Measurements from ENCODE around the gene TRAF3IP3. TPM values are rescaled to one million over a fixed set of nuclear protein-coding genes. Genes with fewer than 3 reads are reported as not detected.

Gene TRAF3IP3
- total and polyA plus RNA-seq, 2 donors (not counting 1 experiment from before 2014, with no cell fraction given) = 262 to 344 TPM

GRCh38 chr1:209727785-209728184 is 28.1 kb upstream of the TRAF3IP3 start:
- Histone ChIP-seq H3K79me2 (ENCODE audit: control insufficient read depth, insufficient read depth, low read length) (no peaks in the 10 kb centered on the region), H4K20me1 (ENCODE audit: control insufficient read depth, insufficient read depth, low read length, poor library complexity, severe bottlenecking) (no peaks in the 10 kb centered on the region), H2AFZ (ENCODE audit: insufficient read depth, low read depth, low read length, poor library complexity, severe bottlenecking) (no peak overlapping the region), H3K27ac (ENCODE audit: low read length in 2 of 2) (no peak overlapping the region), H3K27me3 (replicated peaks in 1 of 4; ENCODE audit: control extremely low read depth in 1 of 4, control insufficient read depth in 3 of 4, insufficient read depth in 4 of 4, low read length in 3 of 4) (no peaks in the 10 kb centered on the region), H3K4me3 (ENCODE audit: control extremely low read depth in 1 of 5, extremely low read depth in 1 of 5, insufficient read depth in 1 of 5, low read depth in 2 of 5, low read length in 4 of 5) (no peak overlapping the region), H3K36me3 (replicated peaks in 1 of 2; ENCODE audit: control extremely low read depth in 1 of 2, control insufficient read depth in 1 of 2, extremely low read depth in 1 of 2, insufficient read depth in 2 of 2, low read length in 1 of 2) (no peaks in the 10 kb centered on the region), H3K4me2 (replicated peaks; ENCODE audit: low read depth, low read length, poor library complexity, severe bottlenecking) (no peak overlapping the region), H3K4me1 (ENCODE audit: control insufficient read depth in 2 of 2, insufficient read depth in 2 of 2, low read length in 2 of 2) (no peaks in the 10 kb centered on the region), H3K9ac (ENCODE audit: low read length) (no peak overlapping the region), H3K9me3 (ENCODE audit: control extremely low read depth in 1 of 3, control insufficient read depth in 2 of 3, insufficient read depth in 1 of 3, low read length in 2 of 3) (no peaks in the 10 kb centered on the region)
- 100% methylated on average over 1 of the region's 3 CpGs for WGBS (ENCODE audit: insufficient coverage)
- Mint-ChIP-seq H3K9me3 (ENCODE audit: insufficient read depth) (no peaks in the 10 kb centered on the region), H3K27ac (no peak overlapping the region), H3K4me3 (no peak overlapping the region), H3K4me1 (no peaks in the 10 kb centered on the region), H3K27me3 (no peaks in the 10 kb centered on the region)
- intact Hi-C loops (cut with micrococcal nuclease) = no loop called here
- DNase-seq = no peak
- CTCF ChIA-PET = interaction anchor here (0.6 to 1.2 kb wide), 3 partner anchors 29 to 79 kb away, joined by 3 to 4 read pairs (median 3); no protein-coding TSS in a partner anchor
- no peak for ATAC-seq (ENCODE audit: low read depth)
- POLR2A ChIA-PET = no interaction called here
- TF ChIP-seq CTCF (IDR thresholded peaks at IDR 0.05) (no peak), EZH2 (IDR thresholded peaks at IDR 0.05; ENCODE audit: borderline replicate concordance, insufficient read depth, low read depth, low read length, poor library complexity, severe bottlenecking) (no peak)

GRCh38 chr1:209728466-209728865 is 27.4 kb upstream of the TRAF3IP3 start:
- H3K27ac Mint-ChIP-seq = no peak overlapping the region
- Histone ChIP-seq H4K20me1 (ENCODE audit: control insufficient read depth, insufficient read depth, low read length, poor library complexity, severe bottlenecking) (no peaks in the 10 kb centered on the region), H3K4me2 (replicated peaks; ENCODE audit: low read depth, low read length, poor library complexity, severe bottlenecking) (no peak overlapping the region), H3K4me3 (ENCODE audit: control extremely low read depth in 1 of 5, extremely low read depth in 1 of 5, insufficient read depth in 1 of 5, low read depth in 2 of 5, low read length in 4 of 5) (no peak overlapping the region), H3K4me1 (ENCODE audit: control insufficient read depth in 2 of 2, insufficient read depth in 2 of 2, low read length in 2 of 2) (no peaks in the 10 kb centered on the region), H3K36me3 (replicated peaks in 1 of 2; ENCODE audit: control extremely low read depth in 1 of 2, control insufficient read depth in 1 of 2, extremely low read depth in 1 of 2, insufficient read depth in 2 of 2, low read length in 1 of 2) (no peaks in the 10 kb centered on the region), H3K27ac (ENCODE audit: low read length in 2 of 2) (no peak overlapping the region), H3K9ac (ENCODE audit: low read length) (no peak overlapping the region), H3K9me3 (ENCODE audit: control extremely low read depth in 1 of 3, control insufficient read depth in 2 of 3, insufficient read depth in 1 of 3, low read length in 2 of 3) (no peaks in the 10 kb centered on the region), H3K27me3 (replicated peaks in 1 of 4; ENCODE audit: control extremely low read depth in 1 of 4, control insufficient read depth in 3 of 4, insufficient read depth in 4 of 4, low read length in 3 of 4) (no peaks in the 10 kb centered on the region), H2AFZ (ENCODE audit: insufficient read depth, low read depth, low read length, poor library complexity, severe bottlenecking) (no peak overlapping the region), H3K79me2 (ENCODE audit: control insufficient read depth, insufficient read depth, low read length) (no peaks in the 10 kb centered on the region)
- no peaks in the 10 kb centered on the region for H3K27me3 Mint-ChIP-seq
- CTCF ChIA-PET = interaction anchor here (1.0 to 1.2 kb wide), 2 partner anchors 30 to 79 kb away, joined by 3 to 4 read pairs; no protein-coding TSS in a partner anchor
- DNase-seq = no peak
- 80% methylated on average over 1 of the region's 1 CpG for WGBS (ENCODE audit: insufficient coverage)
- TF ChIP-seq CTCF (IDR thresholded peaks at IDR 0.05) (no peak), EZH2 (IDR thresholded peaks at IDR 0.05; ENCODE audit: borderline replicate concordance, insufficient read depth, low read depth, low read length, poor library complexity, severe bottlenecking) (no peak)
- intact Hi-C loops (cut with micrococcal nuclease) = no loop called here
- no peaks in the 10 kb centered on the region for H3K4me1 Mint-ChIP-seq
- ATAC-seq (ENCODE audit: low read depth) = no peak
- POLR2A ChIA-PET = no interaction called here
- no peak overlapping the region for H3K4me3 Mint-ChIP-seq
- no peaks in the 10 kb centered on the region for H3K9me3 Mint-ChIP-seq (ENCODE audit: insufficient read depth)
